Stimulated activated CD8-positive, alpha-beta memory T cell treated with anti-CD3 and anti-CD28 coated beads, Interleukin-7, amount 100 ng/mL, for 48 hours (primary cell): ENCODE measurements around the gene PTAFR.

Experiments
- DNase-seq, 2 donors: peaks; one replicate each; pipeline ENCODE4 v3.0.0-alpha.2; 2020; ENCODE audit warnings: low read depth in 1 of 2; ENCODE audit errors: extremely low read depth in 1 of 2

The PTAFR gene

DNA sequence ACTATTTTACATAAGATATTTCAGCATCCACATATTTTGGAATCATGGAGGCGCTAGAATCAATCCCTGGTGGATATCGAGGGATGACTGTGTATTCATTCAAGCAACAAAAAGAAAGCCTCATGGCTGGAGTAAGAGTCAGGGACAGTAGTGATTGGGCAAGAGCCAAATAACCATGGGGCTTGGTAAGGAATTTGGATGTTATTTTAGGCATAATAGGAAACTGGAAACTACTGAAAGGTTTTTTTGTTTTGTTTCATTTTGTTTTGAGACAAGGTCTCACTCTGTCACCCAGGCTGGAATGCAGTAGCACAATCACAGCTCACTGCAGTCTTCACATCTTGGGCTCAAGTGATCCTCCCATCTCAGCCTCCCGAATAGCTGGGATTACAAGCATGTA lies 54.3 kb downstream of the PTAFR start:
- DNase-seq, result no peak

DNA sequence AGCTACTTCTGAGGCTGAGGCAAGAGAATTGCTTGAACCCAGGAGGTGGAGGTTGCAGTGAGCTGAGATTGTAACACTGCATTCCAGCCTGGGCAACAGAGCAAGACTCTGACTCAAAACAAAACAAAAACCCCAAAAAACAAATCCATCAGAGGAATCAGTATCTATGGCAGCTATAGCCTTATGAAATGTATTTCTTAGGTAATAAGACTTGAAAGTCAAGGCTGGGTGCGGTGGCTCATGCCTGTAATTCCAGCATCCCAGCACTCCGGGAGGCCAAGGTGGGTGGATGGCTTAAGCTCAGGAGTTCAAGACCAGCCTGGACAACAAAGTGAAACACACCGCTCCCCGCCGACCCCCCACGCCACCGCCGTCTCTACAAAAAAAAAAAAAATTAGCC lies 56.9 kb downstream of the PTAFR start:
- no peak for DNase-seq

DNA sequence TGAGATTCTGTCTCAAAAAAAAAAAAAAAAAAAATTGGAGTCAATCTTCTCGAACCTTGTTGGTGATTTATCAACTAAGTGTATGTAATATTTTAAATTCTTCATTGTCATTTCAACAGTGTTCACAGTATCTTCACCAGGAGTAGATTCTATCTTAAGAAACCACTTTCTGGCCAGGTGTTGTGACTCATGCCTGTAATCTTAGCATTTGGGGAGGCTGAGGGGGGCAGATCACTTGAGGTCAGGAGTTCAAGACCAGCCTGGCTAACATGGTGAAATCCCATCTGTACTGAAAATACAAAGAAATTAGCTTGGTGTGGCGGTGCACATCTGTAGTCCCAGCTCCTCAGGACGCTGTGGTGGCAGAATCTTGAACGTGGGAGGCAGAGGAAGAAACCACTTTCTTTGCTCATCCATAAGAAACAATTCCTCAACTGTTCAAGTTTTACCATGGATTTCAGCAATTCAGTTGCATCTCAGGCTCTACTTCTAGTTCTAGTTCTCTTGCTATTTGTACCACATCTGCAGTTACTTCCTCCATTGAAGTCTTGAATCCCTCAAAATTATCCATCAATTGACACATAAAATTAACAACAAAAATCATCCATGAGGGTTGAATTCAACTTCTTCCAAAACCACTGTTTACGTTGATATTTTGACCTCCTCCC lies 57.7 kb downstream of the PTAFR start:
- DNase-seq, result no peak

DNA sequence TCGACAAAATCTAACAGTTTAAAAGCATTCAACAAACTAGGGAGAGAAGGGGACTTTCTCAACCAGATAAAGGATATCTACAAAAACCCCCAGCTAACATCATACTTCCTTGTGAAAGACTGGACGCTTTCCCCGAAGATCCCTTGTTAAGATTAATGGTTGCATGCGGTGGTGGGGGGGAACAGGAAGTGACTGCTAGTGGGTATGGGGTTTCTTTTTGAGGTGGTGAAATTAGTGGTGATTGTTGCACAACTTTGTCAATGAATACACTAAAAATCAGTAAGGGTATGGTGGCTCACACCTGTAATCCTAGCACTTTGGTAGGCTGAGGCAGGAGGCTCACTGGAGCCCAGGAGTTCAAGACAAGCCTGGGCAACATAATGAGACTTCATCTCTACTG lies 61.2 kb downstream of the PTAFR start:
- peak; percentile 20 to 39 for DNase-seq

DNA sequence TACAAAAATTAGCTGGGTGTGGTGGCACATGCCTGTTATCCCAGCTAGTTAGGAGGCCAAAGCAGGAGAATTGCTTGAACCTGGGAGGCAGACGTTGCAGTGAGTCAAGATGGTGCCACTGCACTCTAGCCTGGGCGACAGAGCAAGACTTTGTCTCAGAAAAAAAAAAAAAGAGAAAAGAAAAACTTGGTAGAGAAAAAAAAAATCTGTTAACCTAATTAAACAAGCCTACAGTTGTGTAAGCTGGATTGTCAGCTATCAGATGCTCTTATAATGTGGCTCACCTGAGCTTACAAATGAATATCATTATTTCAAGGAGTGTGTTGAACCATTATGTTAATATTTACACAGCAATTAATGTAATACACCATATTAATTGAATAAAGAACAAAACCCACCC lies 61.6 kb downstream of the PTAFR start:
- no peak for DNase-seq

DNA sequence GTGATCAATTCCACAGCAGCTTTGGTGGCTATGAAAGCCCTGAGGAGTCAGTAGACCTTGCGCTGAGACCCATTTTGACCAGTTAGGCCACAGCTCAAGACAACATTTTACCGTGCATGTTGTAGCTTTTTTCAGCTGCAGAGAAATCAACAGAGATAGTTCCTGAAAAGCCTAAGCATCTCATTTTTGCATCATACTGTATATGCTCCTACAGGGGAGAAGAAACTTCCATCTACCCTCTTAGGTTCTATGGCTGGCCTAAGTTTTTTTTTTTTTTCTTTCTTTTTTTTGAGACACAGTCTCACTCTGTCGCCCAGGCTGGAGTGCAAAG lies 63.3 kb downstream of the PTAFR start:
- DNase-seq, result no peak

DNA sequence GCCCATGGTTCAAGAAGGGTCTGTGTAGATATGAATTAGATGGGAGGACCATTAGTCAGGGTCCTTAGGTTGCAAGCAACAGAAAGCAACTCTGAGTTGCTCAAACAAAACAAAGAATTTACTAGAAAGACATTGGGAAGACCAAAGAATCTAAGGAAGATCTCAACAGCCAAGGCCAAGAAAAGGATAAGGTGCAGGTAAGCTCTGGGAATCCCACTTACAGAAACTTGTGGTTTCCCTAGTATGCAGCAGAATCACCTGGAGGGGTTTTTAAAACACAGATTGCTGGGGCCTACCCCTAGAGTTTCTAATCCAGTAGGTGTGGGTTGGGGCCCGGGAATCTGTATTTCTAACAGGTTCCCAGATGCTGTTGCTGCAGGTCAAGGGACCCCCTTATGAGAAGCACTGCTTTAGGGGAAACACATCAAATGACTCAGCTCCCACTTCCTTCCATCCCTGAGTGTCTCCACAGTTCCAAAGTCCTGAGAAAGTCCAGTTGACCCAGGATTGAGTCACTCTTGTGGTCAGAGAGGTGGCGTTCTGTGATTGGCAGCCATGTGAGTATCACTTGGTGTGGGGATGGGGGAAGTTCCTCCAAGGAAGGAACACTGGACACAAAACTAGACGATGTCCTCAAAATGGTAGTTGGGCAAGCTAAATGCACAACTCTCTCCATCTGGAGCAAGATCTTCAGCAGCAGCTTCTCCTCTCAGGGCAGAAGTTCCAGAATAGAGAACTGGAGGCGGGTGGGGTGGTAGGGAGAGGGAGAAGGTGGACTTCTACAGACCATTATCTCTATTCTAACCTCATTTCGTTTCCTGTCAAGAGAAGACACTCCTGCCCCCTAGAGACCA lies 63.9 kb downstream of the PTAFR start:
- DNase-seq, result no peak

DNA sequence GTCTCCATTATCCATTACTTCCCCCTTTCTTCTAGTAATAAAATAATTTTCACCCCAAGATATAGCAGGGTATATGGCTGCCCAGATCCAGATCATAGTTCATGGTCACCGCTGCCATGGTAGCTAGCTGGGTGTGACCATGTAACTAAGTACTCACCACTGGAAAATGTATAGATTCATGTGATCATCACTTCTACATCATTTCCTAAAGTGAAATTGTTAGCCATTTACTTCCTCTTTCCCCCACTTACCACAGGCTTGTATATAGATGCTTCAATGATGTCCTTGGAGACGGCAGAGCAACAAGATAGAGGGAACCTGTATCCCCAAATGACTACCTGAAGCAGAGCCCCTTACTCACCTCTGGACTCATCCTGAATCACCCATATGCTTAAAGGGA lies 65.3 kb downstream of the PTAFR start:
- DNase-seq, result no peak

DNA sequence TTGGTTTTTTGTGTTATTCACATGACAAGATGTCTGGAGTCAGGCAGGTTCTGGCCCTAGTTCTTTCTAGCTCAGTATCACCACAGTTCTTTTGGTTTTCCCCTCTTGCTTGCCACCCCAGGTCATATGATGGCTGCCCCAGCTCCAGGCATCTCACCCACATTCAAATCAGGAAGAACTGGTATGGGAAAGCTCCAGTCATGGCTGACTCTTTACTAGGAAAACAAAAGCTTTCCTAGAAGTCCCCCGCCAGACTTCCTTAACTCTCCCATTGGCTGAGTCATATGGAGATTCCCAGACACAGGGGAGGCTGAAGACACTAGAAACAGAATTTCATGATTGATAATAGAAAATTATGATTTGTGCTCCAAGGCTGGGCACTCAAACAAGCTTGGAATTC lies 65.9 kb downstream of the PTAFR start:
- DNase-seq, result no peak

DNA sequence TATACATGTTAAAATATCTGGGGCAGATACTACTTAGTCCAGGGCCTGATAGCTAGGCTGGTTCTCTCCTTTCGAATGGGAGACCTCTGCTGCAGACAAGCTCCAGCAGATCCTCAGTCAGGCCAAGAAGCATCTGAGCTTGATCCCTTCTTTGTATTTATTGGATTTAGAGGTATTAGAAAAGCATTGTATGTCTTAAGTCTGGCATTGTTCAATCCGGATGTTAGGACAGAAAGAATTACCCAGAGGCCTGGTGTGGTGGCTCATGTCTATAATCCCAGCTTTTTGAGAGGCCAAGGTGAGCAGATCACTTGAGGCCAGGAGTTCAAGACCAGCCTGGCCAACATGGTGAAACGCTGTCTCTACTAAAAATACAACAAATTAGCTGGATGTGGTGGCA lies 66.9 kb downstream of the PTAFR start:
- DNase-seq, result no peak

DNA sequence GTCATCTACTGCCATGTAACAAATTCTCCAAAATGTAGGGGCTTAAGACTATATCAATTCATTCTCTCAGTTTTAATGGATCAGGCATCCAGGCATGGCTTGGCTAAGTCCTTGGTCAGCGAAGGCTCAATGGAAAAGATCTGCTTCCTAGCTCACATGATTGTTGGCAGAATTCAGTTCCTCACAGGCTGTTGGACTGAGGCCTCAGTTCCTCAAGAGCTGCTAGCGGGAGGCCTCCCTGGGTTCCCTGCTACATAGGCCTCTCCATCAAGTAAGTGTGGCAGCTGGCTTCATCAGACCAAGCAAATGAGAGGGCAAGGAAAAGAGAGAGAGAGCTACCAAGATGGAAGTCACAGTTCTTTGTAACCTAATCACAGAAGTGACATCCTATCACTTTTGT lies 68.5 kb downstream of the PTAFR start:
- no peak for DNase-seq

DNA sequence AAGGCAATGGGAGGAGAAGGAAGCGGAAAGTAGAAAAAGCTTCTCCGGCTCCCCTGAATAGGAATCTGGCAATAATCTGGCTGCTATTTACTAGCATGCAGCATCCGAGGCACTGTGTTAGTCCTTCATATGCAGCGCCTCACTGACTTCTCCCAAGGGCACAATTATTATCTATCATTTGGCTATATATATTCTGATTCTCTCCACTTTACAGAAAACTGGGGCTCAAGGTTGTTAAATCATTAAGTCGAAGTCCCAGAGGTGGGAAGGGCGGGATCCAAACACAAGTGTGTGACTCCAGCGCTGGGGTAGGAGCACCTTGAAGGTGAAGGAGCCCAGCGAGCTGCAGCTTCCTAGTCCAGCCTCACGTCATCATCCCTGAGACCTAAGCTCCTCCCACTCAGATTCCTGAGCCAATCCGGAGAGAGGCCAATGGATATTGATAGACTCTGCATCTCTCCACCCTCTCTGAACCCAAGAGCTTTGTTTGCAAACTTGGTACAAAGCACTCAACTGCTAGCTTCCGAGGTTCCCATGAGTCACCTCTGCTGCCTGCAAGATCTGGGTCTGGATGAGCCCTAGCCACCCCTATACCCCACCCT lies 71.5 kb downstream of the PTAFR start:
- DNase-seq, result no peak

DNA sequence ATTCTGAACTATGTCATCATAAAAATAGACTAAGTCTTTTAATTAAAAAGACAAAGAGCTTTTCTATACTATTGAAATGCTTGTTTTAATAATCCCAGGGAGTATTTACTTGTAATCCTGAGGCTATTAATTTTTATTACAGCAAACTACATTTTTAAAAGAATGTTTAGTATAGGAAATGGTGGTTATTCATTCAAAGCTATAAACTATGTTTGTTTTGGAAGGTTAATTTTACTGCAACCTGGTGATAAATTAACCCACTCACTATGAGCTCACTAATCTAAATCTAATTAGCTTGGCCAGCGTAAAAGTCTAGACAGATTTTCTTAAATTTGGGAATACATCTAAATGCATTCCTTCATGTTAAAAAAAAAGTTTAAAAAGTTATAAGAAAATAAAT lies 74.3 kb downstream of the PTAFR start:
- no peak for DNase-seq

DNA sequence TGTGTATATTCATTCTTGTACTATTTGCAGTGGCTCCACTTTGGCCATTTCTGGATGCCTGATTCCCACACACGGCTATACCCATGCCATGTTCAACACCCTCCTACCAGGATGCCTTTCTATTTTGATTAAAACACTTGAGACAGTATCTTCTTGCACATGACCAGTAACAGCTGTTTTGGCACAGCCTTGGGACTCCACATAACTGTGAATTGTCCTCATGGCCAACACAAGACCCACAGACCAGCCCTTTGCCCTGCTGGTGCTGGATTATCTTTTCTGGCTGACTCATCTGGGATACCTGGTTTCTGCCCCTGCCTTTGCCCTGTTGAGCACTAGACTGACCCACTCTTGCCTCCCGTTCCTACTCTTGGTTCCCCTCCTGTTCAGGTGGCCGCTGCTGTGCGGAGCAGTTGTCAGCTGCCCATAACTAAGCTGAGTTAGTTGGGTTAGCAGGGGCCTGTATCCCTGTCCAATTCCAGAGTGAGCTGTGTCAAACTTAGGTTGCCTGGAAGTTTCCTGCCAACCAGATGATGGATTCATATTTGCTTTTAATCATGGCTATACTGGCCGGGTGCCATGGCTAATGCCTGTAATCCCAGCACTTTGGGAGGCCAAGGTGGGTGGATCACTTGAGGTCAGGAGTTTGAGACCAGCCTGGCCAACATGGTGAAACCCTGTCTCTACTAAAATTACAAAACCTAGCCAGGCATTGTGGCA lies 77.3 kb downstream of the PTAFR start:
- no peak for DNase-seq
